ENCODE results near the gene IL1A.

IL1A gene

GRCh38 chr2:112760149-112760548 is 24.1 kb downstream of the IL1A start:
- no peak for TF ChIP-seq JUND (IDR thresholded peaks at IDR 0.05; ENCODE audit: low read depth)
- DNase-seq (ENCODE audit: low read depth in 1 of 2, low spot score in 1 of 2): no peak
- in situ Hi-C loops (cut with HindIII; ENCODE audit: low pct_unique_long_range_greater_than_20kb, low sequenced_read_pairs): no loop called here

GRCh38 chr2:112758711-112759110 is 25.6 kb downstream of the IL1A start:
- in situ Hi-C loops (cut with HindIII; ENCODE audit: low pct_unique_long_range_greater_than_20kb, low sequenced_read_pairs): no loop called here
- no peak for DNase-seq (ENCODE audit: low read depth in 1 of 2, low spot score in 1 of 2)
- no peak for TF ChIP-seq JUND (IDR thresholded peaks at IDR 0.05; ENCODE audit: low read depth)

- DNase-seq (ENCODE audit: low read depth in 1 of 2, low spot score in 1 of 2): no peak
- in situ Hi-C loops (cut with HindIII; ENCODE audit: low pct_unique_long_range_greater_than_20kb, low sequenced_read_pairs): no loop called here
- TF ChIP-seq JUND (IDR thresholded peaks at IDR 0.05; ENCODE audit: low read depth): no peak
These were observed 27.0 kb downstream of the IL1A start for GRCh38 chr2:112757265-112757664.

GRCh38 chr2:112756207-112756606 is 28.1 kb downstream of the IL1A start:
- no peak for DNase-seq (ENCODE audit: low read depth in 1 of 2, low spot score in 1 of 2)
- in situ Hi-C loops (cut with HindIII; ENCODE audit: low pct_unique_long_range_greater_than_20kb, low sequenced_read_pairs): no loop called here
- TF ChIP-seq JUND (IDR thresholded peaks at IDR 0.05; ENCODE audit: low read depth): no peak

GRCh38 chr2:112755444-112755843 is 28.8 kb downstream of the IL1A start:
- in situ Hi-C loops (cut with HindIII; ENCODE audit: low pct_unique_long_range_greater_than_20kb, low sequenced_read_pairs): no loop called here
- DNase-seq (ENCODE audit: low read depth in 1 of 2, low spot score in 1 of 2): no peak
- TF ChIP-seq JUND (IDR thresholded peaks at IDR 0.05; ENCODE audit: low read depth): no peak

- DNase-seq (ENCODE audit: low read depth in 1 of 2, low spot score in 1 of 2): no peak
- no peak for TF ChIP-seq JUND (IDR thresholded peaks at IDR 0.05; ENCODE audit: low read depth)
- in situ Hi-C loops (cut with HindIII; ENCODE audit: low pct_unique_long_range_greater_than_20kb, low sequenced_read_pairs): no loop called here
These were observed 29.7 kb downstream of the IL1A start for GRCh38 chr2:112754564-112754963.

- in situ Hi-C loops (cut with HindIII; ENCODE audit: low pct_unique_long_range_greater_than_20kb, low sequenced_read_pairs): no loop called here
- TF ChIP-seq JUND (IDR thresholded peaks at IDR 0.05; ENCODE audit: low read depth): no peak
These were observed 31.6 kb downstream of the IL1A start for GRCh38 chr2:112752667-112753066.

GRCh38 chr2:112751451-112752197 is 32.7 kb downstream of the IL1A start:
- in situ Hi-C loops (cut with HindIII; ENCODE audit: low pct_unique_long_range_greater_than_20kb, low sequenced_read_pairs): no loop called here
- DNase-seq (ENCODE audit: low read depth in 1 of 2, low spot score in 1 of 2): no peak
- TF ChIP-seq JUND (IDR thresholded peaks at IDR 0.05; ENCODE audit: low read depth): no peak

More at GRCh38 chr2:112752667-112753066, 31.6 kb downstream of the IL1A start:
- DNase-seq (ENCODE audit: low read depth in 1 of 2, low spot score in 1 of 2): no peak

- no peak for TF ChIP-seq JUND (IDR thresholded peaks at IDR 0.05; ENCODE audit: low read depth)
- no peak for DNase-seq (ENCODE audit: low read depth in 1 of 2, low spot score in 1 of 2)
- in situ Hi-C loops (cut with HindIII; ENCODE audit: low pct_unique_long_range_greater_than_20kb, low sequenced_read_pairs): no loop called here
These were observed 33.8 kb downstream of the IL1A start for GRCh38 chr2:112750560-112750843.

GRCh38 chr2:112749755-112750559 is 34.3 kb downstream of the IL1A start:
- DNase-seq (ENCODE audit: low read depth in 1 of 2, low spot score in 1 of 2): peak in 1 of 2 experiments; percentile 70
- in situ Hi-C loops (cut with HindIII; ENCODE audit: low pct_unique_long_range_greater_than_20kb, low sequenced_read_pairs): no loop called here
- TF ChIP-seq JUND (IDR thresholded peaks at IDR 0.05; ENCODE audit: low read depth): no peak

- no peak for DNase-seq (ENCODE audit: low read depth in 1 of 2, low spot score in 1 of 2)
- in situ Hi-C loops (cut with HindIII; ENCODE audit: low pct_unique_long_range_greater_than_20kb, low sequenced_read_pairs): no loop called here
- TF ChIP-seq JUND (IDR thresholded peaks at IDR 0.05; ENCODE audit: low read depth): no peak
These were observed 43.8 kb downstream of the IL1A start for GRCh38 chr2:112740527-112740926.

GRCh38 chr2:112737542-112738232 is 46.6 kb downstream of the IL1A start:
- TF ChIP-seq JUND (IDR thresholded peaks at IDR 0.05; ENCODE audit: low read depth): no peak
- DNase-seq (ENCODE audit: low read depth in 1 of 2, low spot score in 1 of 2): no peak
- in situ Hi-C loops (cut with HindIII; ENCODE audit: low pct_unique_long_range_greater_than_20kb, low sequenced_read_pairs): no loop called here

GRCh38 chr2:112733871-112734270 is 50.4 kb downstream of the IL1A start:
- TF ChIP-seq JUND (IDR thresholded peaks at IDR 0.05; ENCODE audit: low read depth): no peak
- in situ Hi-C loops (cut with HindIII; ENCODE audit: low pct_unique_long_range_greater_than_20kb, low sequenced_read_pairs): no loop called here
- DNase-seq (ENCODE audit: low read depth in 1 of 2, low spot score in 1 of 2): no peak
